Astrocyte (in vitro differentiated cells and primary cell): ENCODE measurements around the gene WFS1. TPM values are rescaled to one million over a fixed set of nuclear protein-coding genes. Genes with fewer than 3 reads are reported as not detected.

ENCODE experiments used
- DNase-seq: peaks from one replicate; pipeline ENCODE4 v3.0.0-alpha.2; 2010; ENCODE audit warnings: low read depth
- FAIRE-seq: peaks from 2 replicates; lab custom pipeline; 2011; peaks lifted over from hg19 to GRCh38; lab: Jason Lieb, UNC
- H2AFZ ChIP-seq: 2 replicates; pipeline ENCODE4 v1.6.0; 2012; ENCODE audit warnings: low read depth, low read length, inconsistent platforms
- H3K27ac ChIP-seq: 2 replicates; pipeline ENCODE4 v1.5.1; 2011; ENCODE audit warnings: low read depth, low read length, inconsistent platforms
- H3K27me3 ChIP-seq: 2 replicates; pipeline ENCODE4 v1.6.0; 2011; ENCODE audit warnings: low read length, inconsistent platforms; ENCODE audit not compliant: insufficient read depth
- H3K36me3 ChIP-seq: 2 replicates; pipeline ENCODE4 v1.5.1; 2011; ENCODE audit warnings: low read length, inconsistent platforms; ENCODE audit not compliant: insufficient read depth
- H3K4me1 ChIP-seq: 2 replicates; pipeline ENCODE4 v1.5.1; 2011; ENCODE audit warnings: low read length, inconsistent platforms; ENCODE audit not compliant: insufficient read depth
- H3K4me2 ChIP-seq: 2 replicates; pipeline ENCODE4 v1.6.0; 2012; ENCODE audit warnings: low read length, inconsistent platforms
- H3K4me3 ChIP-seq: 2 replicates; pipeline ENCODE4 v1.5.1; 2011; ENCODE audit warnings: low read depth, mild to moderate bottlenecking, low read length, inconsistent platforms; ENCODE audit not compliant: insufficient read depth
- H3K79me2 ChIP-seq: 2 replicates; pipeline ENCODE4 v1.6.0; 2012; ENCODE audit warnings: mild to moderate bottlenecking, low read length, inconsistent platforms; ENCODE audit not compliant: insufficient read depth
- H3K9ac ChIP-seq: 2 replicates; pipeline ENCODE4 v1.6.0; 2012; ENCODE audit warnings: mild to moderate bottlenecking, low read length, inconsistent platforms
- H3K9me3 ChIP-seq: 2 replicates; pipeline ENCODE4 v1.5.1; 2012; ENCODE audit warnings: low read depth, mild to moderate bottlenecking, low read length, inconsistent platforms; ENCODE audit not compliant: insufficient read depth
- H4K20me1 ChIP-seq: 2 replicates; pipeline ENCODE4 v1.6.0; 2012; ENCODE audit warnings: low read length, inconsistent platforms; ENCODE audit not compliant: insufficient read depth
- H3K27ac Mint-ChIP-seq: one replicate; pipeline ENCODE4 v1.8.0; 2021; ENCODE audit warnings: mild to moderate bottlenecking, mixed read lengths; ENCODE audit not compliant: unreplicated experiment
- H3K27me3 Mint-ChIP-seq: one replicate; pipeline ENCODE4 v1.8.0; 2021; ENCODE audit warnings: low read depth, mixed read lengths; ENCODE audit not compliant: unreplicated experiment
- H3K36me3 Mint-ChIP-seq: one replicate; pipeline ENCODE4 v1.8.0; 2021; ENCODE audit warnings: low read depth, mixed read lengths; ENCODE audit not compliant: unreplicated experiment
- H3K4me1 Mint-ChIP-seq: one replicate; pipeline ENCODE4 v1.8.0; 2021; ENCODE audit warnings: low read depth, mixed read lengths; ENCODE audit not compliant: unreplicated experiment
- H3K4me3 Mint-ChIP-seq: one replicate; pipeline ENCODE4 v1.8.0; 2021; ENCODE audit warnings: mild to moderate bottlenecking, moderate library complexity, mixed read lengths; ENCODE audit not compliant: unreplicated experiment
- H3K9me3 Mint-ChIP-seq: one replicate; pipeline ENCODE4 v1.8.0; 2021; ENCODE audit warnings: mild to moderate bottlenecking, mixed read lengths; ENCODE audit not compliant: unreplicated experiment
- CTCF ChIP-seq: IDR thresholded peaks from 2 replicates; pipeline ENCODE4 v1.5.1; 2011; ENCODE audit warnings: low read depth, mild to moderate bottlenecking, inconsistent platforms, low read length, moderate library complexity; ENCODE audit not compliant: insufficient read depth
- EZH2 ChIP-seq: IDR thresholded peaks from 2 replicates; pipeline ENCODE4 v1.6.1; 2012; ENCODE audit warnings: mild to moderate bottlenecking, low read length, inconsistent platforms; ENCODE audit not compliant: insufficient read depth
- total RNA-seq: library from RNA; stranded (reverse); gene quantifications from 2 replicates; pipeline ENCODE4 v1.2.1, GENCODE V29; 2021

Gene WFS1
- total RNA-seq, 1 donor from 2014 or later, result 39.0 TPM

- Mint-ChIP-seq H3K36me3 (no peaks in the 10 kb centered on the region), H3K4me3 (no peak overlapping the region), H3K4me1 (peaks cover 4% of the 10 kb centered on the region), H3K27me3 (peaks cover 44% of the 10 kb centered on the region), H3K27ac (no peak overlapping the region), H3K9me3 (peaks cover 3% of the 10 kb centered on the region)
- H3K27ac ChIP-seq, result no peak overlapping the region
- peaks cover 3% of the 10 kb centered on the region for H3K27me3 ChIP-seq
- H2AFZ ChIP-seq, result peak overlapping the region; percentile 31
- H3K36me3 ChIP-seq, result no peaks in the 10 kb centered on the region
- H3K9me3 ChIP-seq, result no peaks in the 10 kb centered on the region
- no peak for DNase-seq
- H3K4me2 ChIP-seq, result no peak overlapping the region
- H3K79me2 ChIP-seq, result no peaks in the 10 kb centered on the region
- peaks cover 5% of the 10 kb centered on the region for H3K4me1 ChIP-seq
- no peaks in the 10 kb centered on the region for H4K20me1 ChIP-seq
- no peak for FAIRE-seq
- H3K9ac ChIP-seq, result no peak overlapping the region
- TF ChIP-seq CTCF, result no peak
- no peak overlapping the region for H3K4me3 ChIP-seq
These were observed 50.0 kb downstream of the WFS1 start for GRCh38 chr4:6319530-6320150.

DNA sequence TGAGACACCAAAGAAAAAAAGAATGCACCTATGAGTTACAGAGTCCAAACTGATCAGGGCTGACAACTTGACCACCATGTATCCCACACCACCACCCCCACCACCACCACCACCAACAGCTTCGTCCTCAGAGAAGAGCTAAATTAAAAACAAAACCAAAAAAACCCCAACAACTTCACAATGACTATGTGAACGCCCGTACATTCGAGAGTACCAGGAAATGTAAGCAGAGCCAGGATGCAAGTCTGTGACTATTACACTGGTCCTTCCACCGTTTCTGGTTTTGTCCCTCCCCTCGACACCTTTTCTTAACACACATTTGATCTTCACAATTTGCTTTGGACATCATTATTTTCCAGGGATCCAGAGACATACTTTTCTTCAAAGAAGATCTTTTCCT, 51.0 kb downstream of the WFS1 start:
- no peaks in the 10 kb centered on the region for H3K79me2 ChIP-seq
- TF ChIP-seq CTCF (no peak), EZH2 (no peak)
- no peaks in the 10 kb centered on the region for H3K9me3 ChIP-seq
- FAIRE-seq, result no peak
- DNase-seq, result no peak
- Mint-ChIP-seq H3K27ac (no peak overlapping the region), H3K9me3 (peaks cover 3% of the 10 kb centered on the region), H3K4me3 (no peak overlapping the region), H3K36me3 (no peaks in the 10 kb centered on the region), H3K27me3 (peaks cover 42% of the 10 kb centered on the region), H3K4me1 (peaks cover 2% of the 10 kb centered on the region)
- peaks cover 15% of the 10 kb centered on the region for H3K4me1 ChIP-seq
- no peaks in the 10 kb centered on the region for H4K20me1 ChIP-seq
- no peaks in the 10 kb centered on the region for H3K36me3 ChIP-seq
- no peak overlapping the region for H3K4me3 ChIP-seq
- no peak overlapping the region for H3K9ac ChIP-seq
- peaks cover 1% of the 10 kb centered on the region for H3K27me3 ChIP-seq
- H2AFZ ChIP-seq, result no peak overlapping the region
- H3K27ac ChIP-seq, result no peak overlapping the region
- no peak overlapping the region for H3K4me2 ChIP-seq

DNA sequence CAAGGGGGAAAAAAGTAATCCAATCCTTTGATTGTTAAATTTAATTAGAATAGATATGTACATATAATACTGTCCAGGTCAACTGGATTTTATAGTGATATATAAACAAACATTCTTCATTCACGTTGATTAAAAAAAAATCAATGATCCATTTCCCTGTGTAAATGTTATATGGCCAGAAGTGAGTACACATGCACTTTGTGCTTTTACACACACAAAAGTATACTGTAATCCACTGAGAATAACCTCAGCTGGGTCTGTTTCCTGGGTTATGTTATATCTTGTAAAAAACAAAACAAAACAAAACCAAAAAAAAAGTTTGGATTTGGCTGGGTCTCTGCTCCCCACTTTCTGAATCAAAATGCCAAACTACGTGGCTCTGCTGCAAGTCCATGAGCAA, 51.7 kb downstream of the WFS1 start:
- Histone ChIP-seq H3K36me3 (no peaks in the 10 kb centered on the region), H3K79me2 (no peaks in the 10 kb centered on the region), H4K20me1 (no peaks in the 10 kb centered on the region), H3K9ac (no peak overlapping the region), H3K27ac (no peak overlapping the region), H3K4me3 (no peak overlapping the region), H3K27me3 (no peaks in the 10 kb centered on the region), H3K4me2 (no peak overlapping the region), H3K4me1 (peaks cover 16% of the 10 kb centered on the region), H3K9me3 (no peaks in the 10 kb centered on the region), H2AFZ (no peak overlapping the region)
- Mint-ChIP-seq H3K4me1 (peaks cover 2% of the 10 kb centered on the region), H3K27ac (no peak overlapping the region), H3K36me3 (no peaks in the 10 kb centered on the region), H3K9me3 (peaks cover 3% of the 10 kb centered on the region), H3K4me3 (no peak overlapping the region), H3K27me3 (peaks cover 45% of the 10 kb centered on the region)
- DNase-seq (no peak), FAIRE-seq (no peak)
- TF ChIP-seq EZH2, result no peak
- no peak for TF ChIP-seq CTCF
